Measurements from ENCODE around the gene ZBTB42. TPM values are rescaled to one million over a fixed set of nuclear protein-coding genes. Genes with fewer than 3 reads are reported as not detected.

ZBTB42 gene
- total RNA-seq, 1 experiment from 2014 or later = 1.4 TPM

GRCh38 chr14:104755621-104756020 is 45.3 kb upstream of the ZBTB42 start:
- no peaks in the 10 kb centered on the region for H3K27me3 ChIP-seq (replicated peaks; ENCODE audit: insufficient read depth, low read depth, low read length, poor library complexity)
- POLR2A ChIA-PET (ENCODE audit: low non-redundant PET) = no interaction called here

DNA sequence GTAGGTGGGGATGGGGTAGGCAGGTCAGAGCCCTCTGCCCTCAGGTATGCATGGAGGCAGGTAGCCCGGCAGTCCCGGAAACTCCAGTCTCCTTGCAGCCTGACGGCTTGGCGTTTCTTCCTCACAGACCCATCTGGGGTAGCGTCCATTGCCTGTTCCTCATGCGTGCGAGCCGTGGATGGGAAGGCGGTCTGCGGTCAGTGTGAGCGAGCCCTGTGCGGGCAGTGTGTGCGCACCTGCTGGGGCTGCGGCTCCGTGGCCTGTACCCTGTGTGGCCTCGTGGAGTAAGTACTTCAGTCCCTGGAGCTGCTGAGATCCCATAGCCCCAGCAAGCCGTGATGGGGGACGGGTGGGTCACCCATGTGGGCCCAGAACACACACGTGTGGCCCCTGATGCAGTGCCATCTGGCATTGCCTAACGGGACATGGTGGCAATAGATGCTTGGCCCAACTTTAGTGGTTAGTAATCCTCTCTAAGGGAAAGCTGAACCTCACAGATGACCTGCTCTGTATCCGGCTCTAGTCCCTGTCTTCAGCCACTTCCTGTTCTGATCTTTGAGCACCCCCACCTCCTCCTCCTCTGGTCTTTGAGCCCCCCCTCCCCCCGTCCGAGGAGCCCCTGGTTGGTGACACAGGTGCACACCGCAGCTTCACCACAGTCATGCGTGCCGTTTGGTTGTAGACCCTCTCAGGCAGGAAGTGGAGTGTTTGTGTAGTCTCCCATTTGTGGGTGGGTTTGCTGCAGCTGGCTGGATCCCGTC is 44.2 kb upstream of the ZBTB42 start:
- peaks cover 8% of the 10 kb centered on the region for H3K4me1 ChIP-seq (ENCODE audit: insufficient read depth, low read length, poor library complexity, severe bottlenecking)
- H3K27me3 ChIP-seq (replicated peaks; ENCODE audit: insufficient read depth, low read depth, low read length, poor library complexity) = no peaks in the 10 kb centered on the region
- no TSS peak for BruUV-seq (replicated peaks)
- H3K9me3 ChIP-seq (ENCODE audit: low read depth, low read length, poor library complexity, severe bottlenecking) = no peaks in the 10 kb centered on the region
- no peak overlapping the region for H3K27ac ChIP-seq (ENCODE audit: low read depth, low read length, poor library complexity, severe bottlenecking)
- TF ChIP-seq EZH2 (IDR thresholded peaks at IDR 0.05; ENCODE audit: borderline replicate concordance, low read depth, low read length, poor library complexity, severe bottlenecking) = no peak
- TF ChIP-seq, protein P1, sequence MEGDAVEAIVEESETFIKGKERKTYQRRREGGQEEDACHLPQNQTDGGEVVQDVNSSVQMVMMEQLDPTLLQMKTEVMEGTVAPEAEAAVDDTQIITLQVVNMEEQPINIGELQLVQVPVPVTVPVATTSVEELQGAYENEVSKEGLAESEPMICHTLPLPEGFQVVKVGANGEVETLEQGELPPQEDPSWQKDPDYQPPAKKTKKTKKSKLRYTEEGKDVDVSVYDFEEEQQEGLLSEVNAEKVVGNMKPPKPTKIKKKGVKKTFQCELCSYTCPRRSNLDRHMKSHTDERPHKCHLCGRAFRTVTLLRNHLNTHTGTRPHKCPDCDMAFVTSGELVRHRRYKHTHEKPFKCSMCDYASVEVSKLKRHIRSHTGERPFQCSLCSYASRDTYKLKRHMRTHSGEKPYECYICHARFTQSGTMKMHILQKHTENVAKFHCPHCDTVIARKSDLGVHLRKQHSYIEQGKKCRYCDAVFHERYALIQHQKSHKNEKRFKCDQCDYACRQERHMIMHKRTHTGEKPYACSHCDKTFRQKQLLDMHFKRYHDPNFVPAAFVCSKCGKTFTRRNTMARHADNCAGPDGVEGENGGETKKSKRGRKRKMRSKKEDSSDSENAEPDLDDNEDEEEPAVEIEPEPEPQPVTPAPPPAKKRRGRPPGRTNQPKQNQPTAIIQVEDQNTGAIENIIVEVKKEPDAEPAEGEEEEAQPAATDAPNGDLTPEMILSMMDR (conservative IDR thresholded peaks at IDR 0.05; ENCODE audit: low read depth, low read length) = no peak
- intact Hi-C loops (cut with micrococcal nuclease; ENCODE audit: unreplicated experiment) = no loop called here
- H3K36me3 ChIP-seq (ENCODE audit: insufficient read depth, low read length, poor library complexity, severe bottlenecking) = peaks cover 20% of the 10 kb centered on the region
- ChIA-PET POLR2A (ENCODE audit: low non-redundant PET) (no interaction called here), CTCF (no interaction called here)
- H3K4me3 ChIP-seq (ENCODE audit: low read depth, low read length, poor library complexity, severe bottlenecking) = no peak overlapping the region
- DNase-seq (ENCODE audit: low spot score) = no peak

More at GRCh38 chr14:104755621-104756020, 45.3 kb upstream of the ZBTB42 start:
- intact Hi-C loops (cut with micrococcal nuclease; ENCODE audit: unreplicated experiment) = no loop called here
- H3K36me3 ChIP-seq (ENCODE audit: insufficient read depth, low read length, poor library complexity, severe bottlenecking) = peaks cover 20% of the 10 kb centered on the region
- H3K4me1 ChIP-seq (ENCODE audit: insufficient read depth, low read length, poor library complexity, severe bottlenecking) = peaks cover 8% of the 10 kb centered on the region
- TF ChIP-seq EZH2 (IDR thresholded peaks at IDR 0.05; ENCODE audit: borderline replicate concordance, low read depth, low read length, poor library complexity, severe bottlenecking) = no peak
- TF ChIP-seq, protein P1 (conservative IDR thresholded peaks at IDR 0.05; ENCODE audit: low read depth, low read length) = no peak
- CTCF ChIA-PET = no interaction called here
- DNase-seq (ENCODE audit: low spot score) = no peak
- no peak overlapping the region for H3K27ac ChIP-seq (ENCODE audit: low read depth, low read length, poor library complexity, severe bottlenecking)
- BruUV-seq (replicated peaks) = no TSS peak
- H3K4me3 ChIP-seq (ENCODE audit: low read depth, low read length, poor library complexity, severe bottlenecking) = no peak overlapping the region
- H3K9me3 ChIP-seq (ENCODE audit: low read depth, low read length, poor library complexity, severe bottlenecking) = no peaks in the 10 kb centered on the region

- peaks cover 20% of the 10 kb centered on the region for H3K36me3 ChIP-seq (ENCODE audit: insufficient read depth, low read length, poor library complexity, severe bottlenecking)
- no peak overlapping the region for H3K4me3 ChIP-seq (ENCODE audit: low read depth, low read length, poor library complexity, severe bottlenecking)
- no TSS peak for BruUV-seq (replicated peaks)
- TF ChIP-seq, protein P1 (conservative IDR thresholded peaks at IDR 0.05; ENCODE audit: low read depth, low read length) = no peak
- no peak for TF ChIP-seq EZH2 (IDR thresholded peaks at IDR 0.05; ENCODE audit: borderline replicate concordance, low read depth, low read length, poor library complexity, severe bottlenecking)
- H3K9me3 ChIP-seq (ENCODE audit: low read depth, low read length, poor library complexity, severe bottlenecking) = no peaks in the 10 kb centered on the region
- CTCF ChIA-PET = no interaction called here
- H3K27ac ChIP-seq (ENCODE audit: low read depth, low read length, poor library complexity, severe bottlenecking) = no peak overlapping the region
- intact Hi-C loops (cut with micrococcal nuclease; ENCODE audit: unreplicated experiment) = no loop called here
- H3K27me3 ChIP-seq (replicated peaks; ENCODE audit: insufficient read depth, low read depth, low read length, poor library complexity) = no peaks in the 10 kb centered on the region
- H3K4me1 ChIP-seq (ENCODE audit: insufficient read depth, low read length, poor library complexity, severe bottlenecking) = peaks cover 5% of the 10 kb centered on the region
- no peak for DNase-seq (ENCODE audit: low spot score)
- POLR2A ChIA-PET (ENCODE audit: low non-redundant PET) = no interaction called here
Measured at GRCh38 chr14:104757238-104757585, 43.7 kb upstream of the ZBTB42 start.
